ENCODE results near the gene GRIK2. TPM values are rescaled to one million over a fixed set of nuclear protein-coding genes. Genes with fewer than 3 reads are reported as not detected.

GRIK2 gene
- total and polyA plus RNA-seq, 2 of the 4 experiments (the other 2 are of a cell fraction): 8.2 to 15.2 TPM

- WGBS, 2 experiments (ENCODE audit: extremely low coverage in 2 of 2, insufficient read length in 1 of 2): no CpG with 5 or more reads among the region's 2 CpGs
- H3K36me3 ChIP-seq (ENCODE audit: control insufficient read depth, insufficient read depth, low read length): no peaks in the 10 kb centered on the region
Measured at GRCh38 chr6:101558712-101559111, 165.2 kb downstream of the GRIK2 start.

More at GRCh38 chr6:101558712-101559111, 165.2 kb downstream of the GRIK2 start:
- H3K4me3 ChIP-seq (ENCODE audit: insufficient read depth, low read depth, low read length): no peak overlapping the region
- no peaks in the 10 kb centered on the region for H3K27me3 ChIP-seq (ENCODE audit: control insufficient read depth, insufficient read depth, low read length)
- ChIA-PET CTCF (no interaction called here), POLR2A (ENCODE audit: unreplicated experiment) (no interaction called here)
- no peak overlapping the region for H4K8ac ChIP-seq (ENCODE audit: low read depth in 2 of 2, low read length in 2 of 2)
- no peak overlapping the region for H3K23ac ChIP-seq (ENCODE audit: low read depth, low read length)
- no peak overlapping the region for H2AK5ac ChIP-seq (ENCODE audit: low read depth, low read length)
- in situ Hi-C loops (cut with MboI; ENCODE audit: low sequenced_read_pairs): no loop called here
- H3K9me1 ChIP-seq (ENCODE audit: insufficient read depth, low read length): no peaks in the 10 kb centered on the region
- no peak overlapping the region for H4K5ac ChIP-seq (ENCODE audit: low read depth, low read length)
- no peak overlapping the region for H2AK9ac ChIP-seq (replicated peaks; ENCODE audit: low read depth, low read length, poor library complexity)
- no peak overlapping the region for H3K18ac ChIP-seq (ENCODE audit: low read depth, low read length)
- no peak overlapping the region for H3K27ac ChIP-seq (ENCODE audit: insufficient read depth, low read length)
- H2BK20ac ChIP-seq (ENCODE audit: low read depth, low read length): no peak overlapping the region
- no peak overlapping the region for H3K9ac ChIP-seq (ENCODE audit: low read depth, low read length)
- no peak overlapping the region for H2BK5ac ChIP-seq (ENCODE audit: low read depth, low read length, poor library complexity, severe bottlenecking)
- no peak overlapping the region for H3K56ac ChIP-seq (ENCODE audit: extremely low read depth, insufficient read depth, low read length)
- dilution Hi-C loops (cut with HindIII; ENCODE audit: low sequenced_read_pairs, unreplicated experiment): no loop called here
- no TSS peak for BruUV-seq (replicated peaks)
- H3K4ac ChIP-seq (ENCODE audit: low read depth, low read length): no peak overlapping the region
- no peak overlapping the region for H4K91ac ChIP-seq (ENCODE audit: insufficient read depth, low read depth, low read length)
- no peak overlapping the region for H3K14ac ChIP-seq (replicated peaks; ENCODE audit: low read depth, low read length)
- peaks cover 0 to 7% of the 10 kb centered on the region in 2 experiments; a peak in 2 of 4 replicates for H3K79me1 ChIP-seq (ENCODE audit: low read depth in 1 of 2, low read length in 2 of 2)
- TF ChIP-seq NFE2L2 (IDR thresholded peaks at IDR 0.05; ENCODE audit: low read depth, low read length) (no peak), RAD21 (IDR thresholded peaks at IDR 0.05; ENCODE audit: low read length) (no peak), FOS (IDR thresholded peaks at IDR 0.05; ENCODE audit: low read depth, low read length) (no peak), CEBPB (IDR thresholded peaks at IDR 0.05; ENCODE audit: low read depth, low read length) (no peak), SMC3 (IDR thresholded peaks at IDR 0.05; ENCODE audit: low read depth, low read length) (no peak), RCOR1 (IDR thresholded peaks at IDR 0.05; ENCODE audit: insufficient replicate concordance, low read length) (no peak), ELK1 (IDR thresholded peaks at IDR 0.05; ENCODE audit: borderline replicate concordance, low read depth, low read length) (no peak), MAFK (IDR thresholded peaks at IDR 0.05; ENCODE audit: low read depth, low read length) (no peak), BHLHE40 (IDR thresholded peaks at IDR 0.05; ENCODE audit: low read depth, low read length) (no peak), RFX5 (IDR thresholded peaks at IDR 0.05; ENCODE audit: low read depth, low read length) (no peak), POLR2A (IDR thresholded peaks at IDR 0.05; ENCODE audit: low read depth, low read length) (no peak), MAZ (IDR thresholded peaks at IDR 0.05; ENCODE audit: borderline replicate concordance, low read depth, low read length) (no peak), MXI1 (IDR thresholded peaks at IDR 0.05; ENCODE audit: borderline replicate concordance, low read depth, low read length) (no peak)
- TF ChIP-seq, protein P1, sequence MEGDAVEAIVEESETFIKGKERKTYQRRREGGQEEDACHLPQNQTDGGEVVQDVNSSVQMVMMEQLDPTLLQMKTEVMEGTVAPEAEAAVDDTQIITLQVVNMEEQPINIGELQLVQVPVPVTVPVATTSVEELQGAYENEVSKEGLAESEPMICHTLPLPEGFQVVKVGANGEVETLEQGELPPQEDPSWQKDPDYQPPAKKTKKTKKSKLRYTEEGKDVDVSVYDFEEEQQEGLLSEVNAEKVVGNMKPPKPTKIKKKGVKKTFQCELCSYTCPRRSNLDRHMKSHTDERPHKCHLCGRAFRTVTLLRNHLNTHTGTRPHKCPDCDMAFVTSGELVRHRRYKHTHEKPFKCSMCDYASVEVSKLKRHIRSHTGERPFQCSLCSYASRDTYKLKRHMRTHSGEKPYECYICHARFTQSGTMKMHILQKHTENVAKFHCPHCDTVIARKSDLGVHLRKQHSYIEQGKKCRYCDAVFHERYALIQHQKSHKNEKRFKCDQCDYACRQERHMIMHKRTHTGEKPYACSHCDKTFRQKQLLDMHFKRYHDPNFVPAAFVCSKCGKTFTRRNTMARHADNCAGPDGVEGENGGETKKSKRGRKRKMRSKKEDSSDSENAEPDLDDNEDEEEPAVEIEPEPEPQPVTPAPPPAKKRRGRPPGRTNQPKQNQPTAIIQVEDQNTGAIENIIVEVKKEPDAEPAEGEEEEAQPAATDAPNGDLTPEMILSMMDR (conservative IDR thresholded peaks at IDR 0.05; ENCODE audit: low read depth, low read length): no peak
- H2BK15ac ChIP-seq (ENCODE audit: low read depth, low read length): no peak overlapping the region
- H4K20me1 ChIP-seq (ENCODE audit: insufficient read depth, low read length): no peaks in the 10 kb centered on the region
- H3K4me1 ChIP-seq (ENCODE audit: control insufficient read depth, insufficient read depth, low read length): peaks cover 2% of the 10 kb centered on the region
- intact Hi-C loops (cut with micrococcal nuclease): no loop called here
- no peak overlapping the region for H3K4me2 ChIP-seq (ENCODE audit: low read depth, low read length)
- DNase-seq (no peak), ATAC-seq (ENCODE audit: low read depth) (no peak)
- H2AFZ ChIP-seq (replicated peaks; ENCODE audit: low read length, poor library complexity): no peak overlapping the region
- H2BK120ac ChIP-seq (ENCODE audit: low read depth, low read length): no peak overlapping the region
- no peaks in the 10 kb centered on the region for H3K9me3 ChIP-seq (ENCODE audit: control insufficient read depth, insufficient read depth, low read length)

Data from IMR-90 (cell line).